ENCODE measurements around the gene SH3BP1. TPM values are rescaled to one million over a fixed set of nuclear protein-coding genes. Genes with fewer than 3 reads are reported as not detected.
A peak's percentile ranks its signal among the peaks of the same experiment; 100 is the strongest.

Gene SH3BP1
- total and polyA plus RNA-seq, 2 of the 13 experiments (the other 11 are each of a cell fraction or from before 2014, with no cell fraction given), result 8.4 to 18.5 TPM

- no peak for TF ChIP-seq ZBTB4 (CRISPR knock-in tag; IDR thresholded peaks at IDR 0.05; ENCODE audit: borderline replicate concordance)
- TF ChIP-seq ZNF737 (CRISPR knock-in tag; IDR thresholded peaks at IDR 0.05; ENCODE audit: borderline replicate concordance), result no peak
- TF ChIP-seq ZBTB10 (CRISPR knock-in tag; IDR thresholded peaks at IDR 0.05; ENCODE audit: borderline replicate concordance), result no peak
- TF ChIP-seq ZNF274 (CRISPR knock-in tag; IDR thresholded peaks at IDR 0.05), result no peak
- TF ChIP-seq ZZZ3 (CRISPR knock-in tag; IDR thresholded peaks at IDR 0.05; ENCODE audit: borderline replicate concordance), result peak; percentile 31; the same call in 1 of the 2 replicates
- TF ChIP-seq, protein P1, sequence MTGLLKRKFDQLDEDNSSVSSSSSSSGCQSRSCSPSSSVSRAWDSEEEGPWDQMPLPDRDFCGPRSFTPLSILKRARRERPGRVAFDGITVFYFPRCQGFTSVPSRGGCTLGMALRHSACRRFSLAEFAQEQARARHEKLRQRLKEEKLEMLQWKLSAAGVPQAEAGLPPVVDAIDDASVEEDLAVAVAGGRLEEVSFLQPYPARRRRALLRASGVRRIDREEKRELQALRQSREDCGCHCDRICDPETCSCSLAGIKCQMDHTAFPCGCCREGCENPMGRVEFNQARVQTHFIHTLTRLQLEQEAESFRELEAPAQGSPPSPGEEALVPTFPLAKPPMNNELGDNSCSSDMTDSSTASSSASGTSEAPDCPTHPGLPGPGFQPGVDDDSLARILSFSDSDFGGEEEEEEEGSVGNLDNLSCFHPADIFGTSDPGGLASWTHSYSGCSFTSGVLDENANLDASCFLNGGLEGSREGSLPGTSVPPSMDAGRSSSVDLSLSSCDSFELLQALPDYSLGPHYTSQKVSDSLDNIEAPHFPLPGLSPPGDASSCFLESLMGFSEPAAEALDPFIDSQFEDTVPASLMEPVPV (CRISPR knock-in tag; IDR thresholded peaks at IDR 0.05), result no peak
- peak; percentile 96 for TF ChIP-seq NFYB (CRISPR knock-in tag; IDR thresholded peaks at IDR 0.05)
- TF ChIP-seq ZBTB46 (CRISPR knock-in tag; IDR thresholded peaks at IDR 0.05; ENCODE audit: borderline replicate concordance), result no peak
- TF ChIP-seq GATAD1 (CRISPR knock-in tag; IDR thresholded peaks at IDR 0.05), result peak; percentile 62
- TF ChIP-seq ZNF788 (CRISPR knock-in tag; IDR thresholded peaks at IDR 0.05; ENCODE audit: borderline replicate concordance), result no peak
- TF ChIP-seq ZGPAT (CRISPR knock-in tag; IDR thresholded peaks at IDR 0.05), result peak; percentile 42; the same call in 1 of the 2 replicates
- TF ChIP-seq SMAD1 (CRISPR knock-in tag; IDR thresholded peaks at IDR 0.05; ENCODE audit: borderline replicate concordance, low read depth), result no peak
- no peak for TF ChIP-seq ZNF720 (CRISPR knock-in tag; IDR thresholded peaks at IDR 0.05)
- TF ChIP-seq DPF2 (CRISPR knock-in tag; IDR thresholded peaks at IDR 0.05; ENCODE audit: borderline replicate concordance, low read depth), result no peak
- no peak for TF ChIP-seq JDP2 (CRISPR knock-in tag; IDR thresholded peaks at IDR 0.05; ENCODE audit: borderline replicate concordance)
- TF ChIP-seq ZNF234 (CRISPR knock-in tag; conservative IDR thresholded peaks at IDR 0.05), result no peak
Measured at GRCh38 chr22:37658133-37659065, 18.9 kb downstream of the SH3BP1 start, which contains the start of gene PDXP (continued).

Measured in HepG2 (cell line).